ENCODE data around the gene SLAMF1.

GRCh38 chr1:160652924-160653619, 6.2 kb upstream of the SLAMF1 start:
- TF ChIP-seq, protein P1, sequence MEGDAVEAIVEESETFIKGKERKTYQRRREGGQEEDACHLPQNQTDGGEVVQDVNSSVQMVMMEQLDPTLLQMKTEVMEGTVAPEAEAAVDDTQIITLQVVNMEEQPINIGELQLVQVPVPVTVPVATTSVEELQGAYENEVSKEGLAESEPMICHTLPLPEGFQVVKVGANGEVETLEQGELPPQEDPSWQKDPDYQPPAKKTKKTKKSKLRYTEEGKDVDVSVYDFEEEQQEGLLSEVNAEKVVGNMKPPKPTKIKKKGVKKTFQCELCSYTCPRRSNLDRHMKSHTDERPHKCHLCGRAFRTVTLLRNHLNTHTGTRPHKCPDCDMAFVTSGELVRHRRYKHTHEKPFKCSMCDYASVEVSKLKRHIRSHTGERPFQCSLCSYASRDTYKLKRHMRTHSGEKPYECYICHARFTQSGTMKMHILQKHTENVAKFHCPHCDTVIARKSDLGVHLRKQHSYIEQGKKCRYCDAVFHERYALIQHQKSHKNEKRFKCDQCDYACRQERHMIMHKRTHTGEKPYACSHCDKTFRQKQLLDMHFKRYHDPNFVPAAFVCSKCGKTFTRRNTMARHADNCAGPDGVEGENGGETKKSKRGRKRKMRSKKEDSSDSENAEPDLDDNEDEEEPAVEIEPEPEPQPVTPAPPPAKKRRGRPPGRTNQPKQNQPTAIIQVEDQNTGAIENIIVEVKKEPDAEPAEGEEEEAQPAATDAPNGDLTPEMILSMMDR (conservative IDR thresholded peaks at IDR 0.05): no peak
- no peak for TF ChIP-seq ZFX (IDR thresholded peaks at IDR 0.05)

All from C4-2B (cell line).